GM18951 (cell line): ENCODE results near the gene CCDC146.
"Not testable (repeated sequence)": the region's sequence is repeated elsewhere in the genome, so short reads cannot be mapped to it uniquely, and the experiment has no call there.

Experiments
- POLR2A ChIP-seq: IDR thresholded peaks from 4 replicates; pipeline ENCODE4 v1.6.1; 2011; ENCODE audit warnings: mild to moderate bottlenecking; ENCODE audit not compliant: insufficient read length, insufficient read depth; ENCODE audit errors: extremely low read depth
- in situ Hi-C: fragments of 300-500 bp; cut with MboI; formaldehyde crosslinking; loops from one replicate; pipeline ENCODE4 v1.12.0; 2022; ENCODE audit warnings: low sequenced_read_pairs, mixed read lengths, inconsistent platforms; ENCODE audit not compliant: unreplicated experiment

The CCDC146 gene

GRCh38 chr7:77121860-77122681 is at the start of gene CCDC146:
CCDC146 (plus strand) TSS chr7:77122615; CDS start chr7:77167669, 45,054 bp downstream.
- in situ Hi-C loops, result loop anchor here (10.0 to 25.0 kb wide), 2 partner anchors 123 to 710 kb away; partner anchors contain the start of genes SSC4D and ZP3
- peak; percentile 19 for TF ChIP-seq POLR2A

GRCh38 chr7:77074786-77075396 is 47.5 kb upstream of the CCDC146 start:
- in situ Hi-C loops, result not testable (repeated sequence)

- in situ Hi-C loops, result not testable (repeated sequence)
Measured at GRCh38 chr7:77077060-77077459, 45.4 kb upstream of the CCDC146 start.

GRCh38 chr7:77079112-77079511 is 43.3 kb upstream of the CCDC146 start:
- in situ Hi-C loops, result not testable (repeated sequence)

- in situ Hi-C loops, result not testable (repeated sequence)
Measured at GRCh38 chr7:77079624-77080023, 42.8 kb upstream of the CCDC146 start.

GRCh38 chr7:77080236-77080635 is 42.2 kb upstream of the CCDC146 start:
- in situ Hi-C loops, result not testable (repeated sequence)

GRCh38 chr7:77082192-77082591 is 40.2 kb upstream of the CCDC146 start:
- in situ Hi-C loops, result not testable (repeated sequence)

GRCh38 chr7:77092301-77092700 is 30.1 kb upstream of the CCDC146 start:
- in situ Hi-C loops, result not testable (repeated sequence)

- in situ Hi-C loops, result loop anchor here (25.0 kb wide), 1 partner anchor 688 kb away; the partner anchor contains the start of genes SSC4D and ZP3
Measured at GRCh38 chr7:77100501-77100900, 21.9 kb upstream of the CCDC146 start.

GRCh38 chr7:77101187-77101586 is 21.2 kb upstream of the CCDC146 start:
- in situ Hi-C loops, result loop anchor here (25.0 kb wide), 1 partner anchor 689 kb away; the partner anchor contains the start of genes SSC4D and ZP3

- in situ Hi-C loops, result loop anchor here (25.0 kb wide), 1 partner anchor 690 kb away; the partner anchor contains the start of genes SSC4D and ZP3
Measured at GRCh38 chr7:77102671-77103070, 19.7 kb upstream of the CCDC146 start.

- in situ Hi-C loops, result loop anchor here (25.0 kb wide), 1 partner anchor 694 kb away; the partner anchor contains the start of genes SSC4D and ZP3
Measured at GRCh38 chr7:77105904-77106303, 16.5 kb upstream of the CCDC146 start.

- in situ Hi-C loops, result loop anchor here (25.0 kb wide), 1 partner anchor 695 kb away; the partner anchor contains the start of genes SSC4D and ZP3
Measured at GRCh38 chr7:77107659-77108058, 14.8 kb upstream of the CCDC146 start.

GRCh38 chr7:77108362-77108761 is 14.1 kb upstream of the CCDC146 start:
- in situ Hi-C loops, result loop anchor here (25.0 kb wide), 1 partner anchor 696 kb away; the partner anchor contains the start of genes SSC4D and ZP3

- in situ Hi-C loops, result loop anchor here (25.0 kb wide), 1 partner anchor 701 kb away; the partner anchor contains the start of genes SSC4D and ZP3
Measured at GRCh38 chr7:77112719-77113306, 9.6 kb upstream of the CCDC146 start.

GRCh38 chr7:77125486-77125885 is 3.1 kb downstream of the CCDC146 start:
- in situ Hi-C loops, result loop anchor here (10.0 to 25.0 kb wide), 2 partner anchors 119 to 212 kb away; no protein-coding TSS in a partner anchor

- in situ Hi-C loops, result loop anchor here (10.0 to 25.0 kb wide), 2 partner anchors 118 to 210 kb away; no protein-coding TSS in a partner anchor
Measured at GRCh38 chr7:77127009-77127408, 4.6 kb downstream of the CCDC146 start.

GRCh38 chr7:77128582-77129410 is 6.4 kb downstream of the CCDC146 start:
- in situ Hi-C loops, result loop anchor here (10.0 to 25.0 kb wide), 2 partner anchors 116 to 209 kb away; no protein-coding TSS in a partner anchor

GRCh38 chr7:77131781-77132180 is 9.4 kb downstream of the CCDC146 start:
- in situ Hi-C loops, result loop anchor here (25.0 kb wide), 1 partner anchor 206 kb away; no protein-coding TSS in a partner anchor
